SK-N-MC (cell line): Measurements from ENCODE around the gene GRB2.

Experiments used
- EZH2 ChIP-seq: fragments of 200-600 bp; sonication (generic); IDR thresholded peaks from one replicate; pipeline ENCODE4 v1.6.1; 2017; ENCODE audit warnings: antibody characterized with exemption
- FOXP2 ChIP-seq: optimal IDR thresholded peaks from 2 replicates; pipeline ENCODE3; 2011; ENCODE audit warnings: mild to moderate bottlenecking, moderate library complexity; ENCODE audit not compliant: insufficient read depth; ENCODE audit errors: extremely low read length, control extremely low read depth
- POLR2AphosphoS5 ChIP-seq: IDR thresholded peaks from 2 replicates; pipeline ENCODE4 v1.6.1; 2012; ENCODE audit warnings: mild to moderate bottlenecking, low read depth, low read length, borderline replicate concordance

DNA sequence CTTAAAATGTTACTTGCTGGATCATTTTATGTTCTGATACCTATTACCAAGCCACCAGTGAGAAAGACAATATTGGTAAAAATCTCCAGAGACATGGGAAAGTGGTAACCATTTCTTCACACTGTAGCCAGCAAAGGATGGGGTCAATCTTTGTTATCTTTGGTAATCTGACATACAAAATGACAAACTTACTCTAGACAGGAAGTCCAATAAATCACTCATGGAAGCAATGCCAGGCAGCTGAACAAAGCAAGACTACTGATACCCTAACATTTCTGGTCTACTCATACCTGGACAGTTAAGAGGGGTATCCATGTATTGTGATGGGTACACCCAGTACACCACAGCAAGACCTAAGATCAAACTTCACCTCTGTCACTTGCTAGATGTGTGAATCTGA, 19.0 kb downstream of the GRB2 start:
- no peak for TF ChIP-seq EZH2
- TF ChIP-seq POLR2AphosphoS5: no peak
- TF ChIP-seq FOXP2: no peak
